Type B pancreatic cell (in vitro differentiated cells): Measurements from ENCODE around the gene RFX1. TPM values are rescaled to one million over a fixed set of nuclear protein-coding genes. Genes with fewer than 3 reads are reported as not detected.
A peak's percentile ranks its signal among the peaks of the same experiment; 100 is the strongest.

Source experiments
- DNase-seq: peaks from one replicate; pipeline ENCODE4 v3.0.0; 2021; ENCODE audit warnings: mixed read lengths; ENCODE audit not compliant: unreplicated experiment; ENCODE audit errors: extremely low spot score
- H3K27ac Mint-ChIP-seq: 2 replicates; pipeline ENCODE4 v1.8.0; 2021; ENCODE audit warnings: mild to moderate bottlenecking, mixed read lengths
- H3K27me3 Mint-ChIP-seq: 2 replicates; pipeline ENCODE4 v1.8.0; 2021; ENCODE audit warnings: mixed read lengths
- H3K36me3 Mint-ChIP-seq: 2 replicates; pipeline ENCODE4 v1.8.0; 2021; ENCODE audit warnings: mixed read lengths
- H3K4me1 Mint-ChIP-seq: one replicate; pipeline ENCODE4 v1.8.0; 2021; ENCODE audit warnings: mixed read lengths; ENCODE audit not compliant: unreplicated experiment
- H3K4me3 Mint-ChIP-seq: 2 replicates; pipeline ENCODE4 v1.8.0; 2021; ENCODE audit warnings: mild to moderate bottlenecking, mixed read lengths
- H3K9me3 Mint-ChIP-seq: 2 replicates; pipeline ENCODE4 v1.8.0; 2021; ENCODE audit warnings: mixed read lengths
- total RNA-seq: library from RNA; stranded (reverse); gene quantifications from 2 replicates; pipeline ENCODE4 v1.2.1, GENCODE V29; 2021; ENCODE audit warnings: low replicate concordance
- TF ChIP-seq, protein P1 (sequence below): fragments of 200-600 bp; sonication (generic); conservative IDR thresholded peaks from 2 replicates; pipeline ENCODE4 v1.5.0; 2021; ENCODE audit warnings: antibody characterized with exemption, mild to moderate bottlenecking

Gene RFX1
- total RNA-seq, 1 donor from 2014 or later, result 19.3 TPM

DNA sequence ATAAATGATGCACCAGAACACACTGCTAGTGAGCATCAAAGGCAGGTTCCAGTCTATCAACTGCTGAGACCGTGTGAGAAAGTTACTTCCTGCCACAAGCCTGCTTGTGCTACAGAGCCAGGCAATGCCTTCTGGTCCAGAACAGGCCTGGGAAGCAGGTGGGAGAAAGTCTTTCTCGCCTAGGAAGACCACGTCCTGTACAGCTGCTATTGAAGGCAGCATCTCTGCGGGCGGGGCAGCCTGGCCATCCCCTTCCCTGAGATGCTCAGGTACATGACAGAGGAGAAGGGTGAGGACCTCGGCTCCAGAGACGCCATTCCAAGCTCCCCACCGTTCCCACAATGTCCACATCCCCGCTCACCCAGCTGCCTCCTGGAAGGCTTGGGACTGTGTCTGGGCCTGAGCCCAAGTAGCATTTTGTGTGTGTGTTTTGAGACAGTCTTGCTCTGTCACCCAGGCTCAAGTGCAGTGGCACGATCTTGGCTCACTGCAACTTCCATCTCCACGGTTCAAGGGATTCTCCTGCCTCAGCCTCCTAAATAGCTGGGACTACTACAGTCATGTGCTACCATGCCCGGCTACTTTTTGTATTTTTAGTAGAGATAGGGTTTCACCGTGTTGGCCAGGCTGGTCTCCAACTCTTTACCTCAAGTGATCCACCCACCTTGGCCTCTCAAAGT lies 3.4 kb downstream of the RFX1 start:
- no peak for DNase-seq
- peaks cover 18% of the 10 kb centered on the region for H3K4me1 Mint-ChIP-seq
- TF ChIP-seq, protein P1, sequence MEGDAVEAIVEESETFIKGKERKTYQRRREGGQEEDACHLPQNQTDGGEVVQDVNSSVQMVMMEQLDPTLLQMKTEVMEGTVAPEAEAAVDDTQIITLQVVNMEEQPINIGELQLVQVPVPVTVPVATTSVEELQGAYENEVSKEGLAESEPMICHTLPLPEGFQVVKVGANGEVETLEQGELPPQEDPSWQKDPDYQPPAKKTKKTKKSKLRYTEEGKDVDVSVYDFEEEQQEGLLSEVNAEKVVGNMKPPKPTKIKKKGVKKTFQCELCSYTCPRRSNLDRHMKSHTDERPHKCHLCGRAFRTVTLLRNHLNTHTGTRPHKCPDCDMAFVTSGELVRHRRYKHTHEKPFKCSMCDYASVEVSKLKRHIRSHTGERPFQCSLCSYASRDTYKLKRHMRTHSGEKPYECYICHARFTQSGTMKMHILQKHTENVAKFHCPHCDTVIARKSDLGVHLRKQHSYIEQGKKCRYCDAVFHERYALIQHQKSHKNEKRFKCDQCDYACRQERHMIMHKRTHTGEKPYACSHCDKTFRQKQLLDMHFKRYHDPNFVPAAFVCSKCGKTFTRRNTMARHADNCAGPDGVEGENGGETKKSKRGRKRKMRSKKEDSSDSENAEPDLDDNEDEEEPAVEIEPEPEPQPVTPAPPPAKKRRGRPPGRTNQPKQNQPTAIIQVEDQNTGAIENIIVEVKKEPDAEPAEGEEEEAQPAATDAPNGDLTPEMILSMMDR, result no peak
- peaks cover 8% of the 10 kb centered on the region for H3K36me3 Mint-ChIP-seq
- no peak overlapping the region for H3K4me3 Mint-ChIP-seq
- H3K27ac Mint-ChIP-seq, result peak overlapping the region; percentile 61
- peaks cover 4% of the 10 kb centered on the region for H3K27me3 Mint-ChIP-seq
- H3K9me3 Mint-ChIP-seq, result no peaks in the 10 kb centered on the region

DNA sequence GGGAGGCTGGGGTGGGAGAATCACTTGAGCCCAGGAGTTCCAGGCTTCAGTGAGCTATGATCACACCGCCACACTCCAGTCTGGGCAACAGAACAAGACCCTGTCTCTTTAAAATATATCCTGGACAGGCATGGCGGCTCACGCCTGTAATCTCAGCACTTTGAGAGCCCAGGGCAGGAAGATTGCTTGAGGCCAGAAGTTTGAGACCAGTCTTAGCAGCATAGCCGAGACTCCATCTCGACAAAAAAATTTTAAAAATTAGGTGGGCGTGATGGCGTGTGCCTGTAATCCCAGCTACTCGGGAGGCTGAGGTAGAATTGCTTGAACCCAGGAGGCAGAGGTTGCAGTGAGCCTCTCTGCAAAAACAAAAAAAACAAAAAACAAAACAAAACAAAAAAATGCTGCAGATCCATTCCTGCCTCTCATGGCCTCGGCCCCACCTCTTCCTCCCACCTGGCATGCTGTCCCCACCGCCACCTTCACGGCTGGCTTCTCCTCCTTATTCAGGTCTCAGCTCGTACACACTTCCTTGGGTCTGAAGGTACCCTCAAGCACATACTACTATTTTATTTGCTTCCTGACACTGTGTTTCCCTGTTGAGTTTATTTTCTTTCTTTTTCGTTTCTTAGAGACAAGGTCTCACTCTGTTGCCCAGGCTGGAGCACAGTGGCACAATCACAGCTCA lies 5.3 kb downstream of the RFX1 start:
- peaks cover 15% of the 10 kb centered on the region for H3K4me1 Mint-ChIP-seq
- no peaks in the 10 kb centered on the region for H3K27me3 Mint-ChIP-seq
- no peak for DNase-seq
- no peak overlapping the region for H3K27ac Mint-ChIP-seq
- TF ChIP-seq, protein P1, result no peak
- peaks cover 8% of the 10 kb centered on the region for H3K36me3 Mint-ChIP-seq
- no peak overlapping the region for H3K4me3 Mint-ChIP-seq
- H3K9me3 Mint-ChIP-seq, result no peaks in the 10 kb centered on the region

DNA sequence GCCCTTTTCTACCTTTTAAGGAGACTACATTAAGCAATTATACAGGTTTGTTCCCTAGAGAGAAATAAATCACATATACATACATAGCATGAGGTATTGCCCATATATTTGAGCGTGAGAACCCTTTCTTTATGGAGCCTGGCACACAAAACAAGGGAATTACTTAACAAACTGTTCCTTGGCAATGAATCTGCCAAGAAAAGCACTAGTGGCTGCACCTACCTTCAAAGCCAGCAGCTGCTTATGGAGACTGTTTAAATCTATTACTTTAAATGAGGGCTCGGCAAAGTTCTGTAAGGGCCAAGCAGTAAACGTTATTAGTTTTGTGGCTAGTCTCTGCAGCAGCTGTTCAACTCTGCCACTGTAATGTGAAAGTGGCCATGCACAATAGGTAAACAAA lies 7.0 kb downstream of the RFX1 start:
- peaks cover 4% of the 10 kb centered on the region for H3K4me1 Mint-ChIP-seq
- H3K27me3 Mint-ChIP-seq, result no peaks in the 10 kb centered on the region
- no peak for DNase-seq
- H3K27ac Mint-ChIP-seq, result no peak overlapping the region
- TF ChIP-seq, protein P1, result no peak
- H3K9me3 Mint-ChIP-seq, result no peaks in the 10 kb centered on the region
- no peak overlapping the region for H3K4me3 Mint-ChIP-seq
- H3K36me3 Mint-ChIP-seq, result peaks cover 8% of the 10 kb centered on the region

DNA sequence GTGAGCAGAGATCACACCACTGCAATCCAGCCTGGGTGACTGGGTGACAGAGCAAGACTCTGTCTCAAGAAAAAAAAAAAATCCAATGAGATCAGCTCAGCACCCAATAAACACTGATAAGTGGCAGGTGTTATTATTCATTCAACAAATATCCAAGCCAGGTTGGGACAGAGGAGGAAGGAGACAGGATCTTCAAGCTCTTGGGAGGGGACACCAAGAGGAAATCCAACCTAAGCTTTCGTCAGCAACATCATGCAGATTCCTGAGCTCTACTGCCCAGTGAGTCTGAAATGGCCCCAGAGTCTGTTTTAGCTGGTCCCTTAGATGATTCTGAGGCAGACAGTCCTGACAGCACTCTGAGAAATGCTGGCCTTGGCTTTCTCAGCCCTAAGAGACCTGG lies 7.7 kb downstream of the RFX1 start:
- Mint-ChIP-seq H3K4me1 (peaks cover 4% of the 10 kb centered on the region), H3K9me3 (no peaks in the 10 kb centered on the region), H3K36me3 (peaks cover 8% of the 10 kb centered on the region), H3K27me3 (no peaks in the 10 kb centered on the region), H3K27ac (peak overlapping the region; percentile 43), H3K4me3 (no peak overlapping the region)
- TF ChIP-seq, protein P1, result no peak
- no peak for DNase-seq

DNA sequence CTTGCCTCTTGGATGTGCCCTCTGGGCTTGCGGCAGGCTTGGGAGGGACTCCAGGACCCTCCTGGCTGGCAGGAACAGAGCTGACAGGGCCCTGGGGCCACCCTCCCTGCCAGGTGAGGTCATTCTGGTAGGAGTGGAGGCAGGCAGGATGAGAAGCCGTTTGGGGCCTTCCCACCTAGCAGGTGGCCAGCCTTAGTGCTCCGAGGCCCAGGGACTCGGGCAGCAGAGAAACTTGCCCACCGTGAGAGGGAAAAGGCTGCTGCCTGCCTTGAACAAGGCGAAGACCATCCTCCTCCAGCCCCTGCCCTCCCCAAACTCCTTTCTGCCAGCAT lies 8.5 kb downstream of the RFX1 start:
- TF ChIP-seq, protein P1, result no peak
- DNase-seq, result no peak

More for the DNA sequence above, 8.5 kb downstream of the RFX1 start:
- H3K4me3 Mint-ChIP-seq, result no peak overlapping the region
- no peaks in the 10 kb centered on the region for H3K27me3 Mint-ChIP-seq
- peaks cover 4% of the 10 kb centered on the region for H3K4me1 Mint-ChIP-seq
- H3K9me3 Mint-ChIP-seq, result no peaks in the 10 kb centered on the region
- no peak overlapping the region for H3K27ac Mint-ChIP-seq
- peaks cover 8% of the 10 kb centered on the region for H3K36me3 Mint-ChIP-seq
